GM12891 (cell line): ENCODE measurements around the gene STK25.

Experiments
- POLR2A ChIP-seq: IDR thresholded peaks from 2 replicates; pipeline ENCODE4 v1.6.1; 2011; ENCODE audit warnings: low read depth, low read length, control low read depth
- POLR2AphosphoS5 ChIP-seq: IDR thresholded peaks from 2 replicates; pipeline ENCODE4 v1.6.1; 2011; ENCODE audit warnings: low read depth, low read length, control low read depth
- POU2F2 ChIP-seq: IDR thresholded peaks from 2 replicates; pipeline ENCODE4 v1.6.1; 2011; ENCODE audit warnings: low read depth, mild to moderate bottlenecking, control low read depth, low read length, moderate library complexity

- TF ChIP-seq POLR2A = no peak
- TF ChIP-seq POLR2AphosphoS5 = no peak
- no peak for TF ChIP-seq POU2F2
Observed at GRCh38 chr2:241502281-241502680, 6.1 kb downstream of the STK25 start.
